Neural cell (in vitro differentiated cells): ENCODE results near the gene ARID1B. TPM values are rescaled to one million over a fixed set of nuclear protein-coding genes. Genes with fewer than 3 reads are reported as not detected.

Experiments used
- H2AFZ ChIP-seq: fragments of 200-600, 300-800 bp; sonication (generic), shearing (Covaris generic); 2 replicates; pipeline ENCODE4 v1.6.0; 2014; ENCODE audit warnings: low read depth, mild to moderate bottlenecking, antibody characterized with exemption, low read length, moderate library complexity
- H3F3A ChIP-seq: fragments of 200-600 bp; shearing (Covaris generic); 2 replicates; pipeline ENCODE4 v1.6.1; 2016; ENCODE audit warnings: mild to moderate bottlenecking, moderate library complexity, mixed read lengths, antibody characterized with exemption, low read length; ENCODE audit not compliant: insufficient read depth, poor library complexity, severe bottlenecking
- H3K27ac ChIP-seq: fragments of 200-600, 300-800 bp; sonication (generic), shearing (Covaris generic); 2 replicates; pipeline ENCODE4 v1.5.1; 2014; ENCODE audit warnings: mild to moderate bottlenecking, low read length, moderate library complexity
- H3K27me3 ChIP-seq: fragments of 300-800, 200-600 bp; sonication (generic), shearing (Covaris generic); 2 replicates; pipeline ENCODE4 v1.6.0; 2014; ENCODE audit warnings: mild to moderate bottlenecking, low read depth, low read length, moderate library complexity; ENCODE audit not compliant: insufficient read depth
- H3K36me3 ChIP-seq: fragments of 300-800, 200-600 bp; sonication (generic), shearing (Covaris generic); 2 replicates; pipeline ENCODE4 v1.5.1; 2014; ENCODE audit warnings: mild to moderate bottlenecking, antibody characterized with exemption, low read length, moderate library complexity; ENCODE audit not compliant: insufficient read depth
- H3K4me2 ChIP-seq: fragments of 300-800, 200-600 bp; sonication (generic), shearing (Covaris generic); 2 replicates; pipeline ENCODE4 v1.6.0; 2014; ENCODE audit warnings: mild to moderate bottlenecking, low read length
- H3K4me3 ChIP-seq: fragments of 300-800, 200-600 bp; sonication (generic), shearing (Covaris generic); 2 replicates; pipeline ENCODE4 v1.5.1; 2014; ENCODE audit warnings: mild to moderate bottlenecking, low read length, moderate library complexity
- H3K79me2 ChIP-seq: fragments of 200-600 bp; shearing (Covaris generic); replicated peaks from 2 replicates; pipeline ENCODE4 v1.6.0; 2014; ENCODE audit warnings: mild to moderate bottlenecking, low read length, moderate library complexity; ENCODE audit not compliant: insufficient read depth
- H3K9ac ChIP-seq: fragments of 300-800, 200-600 bp; sonication (generic), shearing (Covaris generic); 2 replicates; pipeline ENCODE4 v1.6.1; 2016; ENCODE audit warnings: mild to moderate bottlenecking, low read length, mixed read lengths
- H3K9me2 ChIP-seq: fragments of 200-600 bp; shearing (Covaris generic); 2 replicates; pipeline ENCODE4 v1.6.1; 2016; ENCODE audit warnings: mild to moderate bottlenecking, low read length, mixed read lengths; ENCODE audit not compliant: insufficient read depth
- H3K9me3 ChIP-seq: fragments of 200-600, 300-800 bp; sonication (generic), shearing (Covaris generic); 2 replicates; pipeline ENCODE4 v1.6.1; 2016; ENCODE audit warnings: mild to moderate bottlenecking, mixed run types, low read length, moderate library complexity, mixed read lengths
- H4K20me1 ChIP-seq: fragments of 200-600 bp; shearing (Covaris generic); 2 replicates; pipeline ENCODE4 v1.6.1; 2016; ENCODE audit warnings: mild to moderate bottlenecking, mixed run types; ENCODE audit not compliant: insufficient read depth
- CTCF ChIP-seq: fragments of 450-650 bp; IDR thresholded peaks from 2 replicates; pipeline ENCODE4 v1.5.1; 2014; ENCODE audit warnings: antibody characterized with exemption, mild to moderate bottlenecking, moderate library complexity; ENCODE audit not compliant: poor library complexity, severe bottlenecking
- EZH2 ChIP-seq: fragments of 200-600, 300-800 bp; shearing (Covaris generic), sonication (generic); IDR thresholded peaks from 2 replicates; pipeline ENCODE4 v1.6.1; 2014; ENCODE audit warnings: antibody characterized with exemption, low read length, borderline replicate concordance, mild to moderate bottlenecking; ENCODE audit not compliant: insufficient read depth, poor library complexity, severe bottlenecking
- MXI1 ChIP-seq: fragments of 450-650 bp; conservative IDR thresholded peaks from 2 replicates; pipeline ENCODE4 v1.6.1; 2014; ENCODE audit warnings: antibody characterized with exemption, mild to moderate bottlenecking; ENCODE audit not compliant: poor library complexity, severe bottlenecking
- POLR2AphosphoS5 ChIP-seq: IDR thresholded peaks from 2 replicates; pipeline ENCODE4 v1.6.1; 2012
- RAD21 ChIP-seq: fragments of 450-650 bp; conservative IDR thresholded peaks from 2 replicates; pipeline ENCODE4 v1.6.1; 2014; ENCODE audit warnings: antibody characterized with exemption, mild to moderate bottlenecking, moderate library complexity
- REST ChIP-seq: IDR thresholded peaks from 2 replicates; pipeline ENCODE4 v1.6.1; 2012; ENCODE audit warnings: borderline replicate concordance
- SMC3 ChIP-seq: fragments of 450-650 bp; conservative IDR thresholded peaks from 2 replicates; pipeline ENCODE4 v1.6.1; 2014; ENCODE audit warnings: antibody characterized with exemption, mild to moderate bottlenecking, moderate library complexity; ENCODE audit not compliant: poor library complexity
- TAF1 ChIP-seq: IDR thresholded peaks from 2 replicates; pipeline ENCODE4 v1.6.1; 2012; ENCODE audit warnings: low read depth
- polyA plus RNA-seq: library from polyadenylated mRNA; depleted of rRNA; stranded (reverse); fragments of >200 nt; gene quantifications from 2 replicates; pipeline ENCODE4 v1.2.3, GENCODE V29; 2014

Gene ARID1B
- polyA plus RNA-seq, 1 donor from 2014 or later, result 35.0 TPM

GRCh38 chr6:156767603-156768467 lies 9.3 kb upstream of the ARID1B start (continued):
- TF ChIP-seq SMC3 (no peak), EZH2 (no peak)

GRCh38 chr6:156771047-156771446 lies 6.1 kb upstream of the ARID1B start:
- no peak overlapping the region for H2AFZ ChIP-seq
- peaks cover 6% of the 10 kb centered on the region for H3K27me3 ChIP-seq
- H3K4me2 ChIP-seq, result no peak overlapping the region
- no peak overlapping the region for H3K27ac ChIP-seq
- no peaks in the 10 kb centered on the region for H4K20me1 ChIP-seq
- TF ChIP-seq REST, result no peak
- no peak for TF ChIP-seq MXI1
- H3F3A ChIP-seq, result no peaks in the 10 kb centered on the region
- H3K9ac ChIP-seq, result no peak overlapping the region
- H3K4me3 ChIP-seq, result no peak overlapping the region
- no peaks in the 10 kb centered on the region for H3K36me3 ChIP-seq
- H3K79me2 ChIP-seq, result peaks cover 10% of the 10 kb centered on the region
- H3K9me2 ChIP-seq, result no peaks in the 10 kb centered on the region
- H3K9me3 ChIP-seq, result no peaks in the 10 kb centered on the region

GRCh38 chr6:156771761-156772160 lies 5.4 kb upstream of the ARID1B start:
- Histone ChIP-seq H3K9ac (no peak overlapping the region), H3K27ac (no peak overlapping the region), H4K20me1 (no peaks in the 10 kb centered on the region), H3K9me3 (no peaks in the 10 kb centered on the region), H3K4me3 (no peak overlapping the region), H3K36me3 (no peaks in the 10 kb centered on the region), H3F3A (no peaks in the 10 kb centered on the region), H3K27me3 (peaks cover 6% of the 10 kb centered on the region), H2AFZ (no peak overlapping the region), H3K79me2 (peaks cover 17% of the 10 kb centered on the region), H3K4me2 (no peak overlapping the region), H3K9me2 (no peaks in the 10 kb centered on the region)
- no peak for TF ChIP-seq RAD21
- no peak for TF ChIP-seq EZH2
- TF ChIP-seq REST, result no peak
- TF ChIP-seq TAF1, result no peak
- TF ChIP-seq POLR2AphosphoS5, result no peak
- TF ChIP-seq CTCF, result no peak
